ENCODE data around the gene ARHGAP6.

GRCh38 chrX:11434607-11435006, 231.1 kb downstream of the ARHGAP6 start:
- TF ChIP-seq CTCF (IDR thresholded peaks at IDR 0.05) (no peak), POLR2A (IDR thresholded peaks at IDR 0.05) (no peak)

Data from upper lobe of left lung (tissue), 4 donors.